ENCODE measurements around the gene CDK8. TPM values are rescaled to one million over a fixed set of nuclear protein-coding genes. Genes with fewer than 3 reads are reported as not detected.

CDK8 gene
- total RNA-seq, 1 donor from 2014 or later, result 11.2 TPM

DNA sequence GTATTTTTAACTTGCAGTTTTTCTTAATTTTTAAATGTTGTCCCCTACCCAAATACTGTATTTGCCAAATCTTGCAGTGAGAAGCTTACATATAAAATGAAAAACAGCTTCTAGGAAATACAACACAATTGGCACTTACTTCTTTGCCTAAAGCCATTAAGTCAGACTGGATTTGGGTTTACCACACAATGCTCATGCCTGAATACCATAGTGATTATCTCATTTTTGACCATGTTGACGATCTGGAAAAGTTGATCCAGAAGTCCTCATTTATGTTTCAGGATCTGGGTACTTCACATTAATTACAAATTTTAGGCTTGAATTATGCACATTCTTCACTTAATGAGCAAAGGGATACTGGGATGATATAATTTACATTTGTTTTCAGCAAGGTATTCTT lies 34.2 kb upstream of the CDK8 start:
- Histone ChIP-seq H3K27ac (no peak overlapping the region), H3K4me3 (no peak overlapping the region), H3K27me3 (no peaks in the 10 kb centered on the region), H3K36me3 (peaks cover 53% of the 10 kb centered on the region), H3K9me3 (no peaks in the 10 kb centered on the region), H3K4me1 (peaks cover 27% of the 10 kb centered on the region)
- DNase-seq (no peak), ATAC-seq (no peak)
- intact Hi-C loops (cut with DNase I), result no loop called here
- TF ChIP-seq, protein P1, sequence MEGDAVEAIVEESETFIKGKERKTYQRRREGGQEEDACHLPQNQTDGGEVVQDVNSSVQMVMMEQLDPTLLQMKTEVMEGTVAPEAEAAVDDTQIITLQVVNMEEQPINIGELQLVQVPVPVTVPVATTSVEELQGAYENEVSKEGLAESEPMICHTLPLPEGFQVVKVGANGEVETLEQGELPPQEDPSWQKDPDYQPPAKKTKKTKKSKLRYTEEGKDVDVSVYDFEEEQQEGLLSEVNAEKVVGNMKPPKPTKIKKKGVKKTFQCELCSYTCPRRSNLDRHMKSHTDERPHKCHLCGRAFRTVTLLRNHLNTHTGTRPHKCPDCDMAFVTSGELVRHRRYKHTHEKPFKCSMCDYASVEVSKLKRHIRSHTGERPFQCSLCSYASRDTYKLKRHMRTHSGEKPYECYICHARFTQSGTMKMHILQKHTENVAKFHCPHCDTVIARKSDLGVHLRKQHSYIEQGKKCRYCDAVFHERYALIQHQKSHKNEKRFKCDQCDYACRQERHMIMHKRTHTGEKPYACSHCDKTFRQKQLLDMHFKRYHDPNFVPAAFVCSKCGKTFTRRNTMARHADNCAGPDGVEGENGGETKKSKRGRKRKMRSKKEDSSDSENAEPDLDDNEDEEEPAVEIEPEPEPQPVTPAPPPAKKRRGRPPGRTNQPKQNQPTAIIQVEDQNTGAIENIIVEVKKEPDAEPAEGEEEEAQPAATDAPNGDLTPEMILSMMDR (IDR thresholded peaks at IDR 0.05), result no peak

DNA sequence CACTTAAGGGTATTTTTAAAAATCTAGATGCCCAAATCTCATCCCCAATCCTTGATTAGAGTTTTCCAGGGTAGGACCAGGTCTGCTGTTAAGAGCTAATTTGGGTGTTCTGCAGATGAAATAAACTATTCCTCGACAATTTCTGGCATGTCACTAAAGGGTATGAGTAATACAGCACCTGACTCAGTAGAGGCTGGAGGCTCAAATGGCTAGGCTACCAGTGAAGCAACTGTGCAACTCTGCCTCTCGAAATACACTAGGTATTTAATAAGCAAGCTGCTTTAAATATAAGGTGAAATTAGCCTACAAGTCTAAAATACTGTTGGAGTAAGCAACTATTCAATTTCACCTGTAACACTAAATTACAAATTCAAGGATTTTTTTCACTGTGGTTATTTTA lies 33.4 kb upstream of the CDK8 start:
- peak overlapping the region; percentile 99 for H3K27ac ChIP-seq

DNA sequence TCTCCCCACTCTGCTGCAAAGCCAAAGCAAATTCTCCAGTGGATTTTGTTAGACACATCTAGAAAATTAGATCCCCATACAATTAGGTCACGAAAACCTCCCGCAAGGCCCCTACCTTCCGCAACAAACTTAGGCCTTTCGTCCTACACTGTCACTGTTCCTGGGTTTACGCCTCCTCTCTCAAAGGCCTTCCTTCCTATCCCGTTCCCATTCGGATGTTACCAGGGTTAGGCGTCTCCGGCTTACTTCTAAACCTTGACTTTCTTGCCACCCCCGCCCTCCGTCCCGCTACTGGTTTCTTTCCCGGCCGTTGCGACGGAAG lies 32.6 kb upstream of the CDK8 start:
- ATAC-seq, result peak; percentile 64
- intact Hi-C loops (cut with DNase I), result no loop called here
- peaks cover 27% of the 10 kb centered on the region for H3K4me1 ChIP-seq
- H3K4me3 ChIP-seq, result peak overlapping the region; percentile 95
- TF ChIP-seq, protein P1 (IDR thresholded peaks at IDR 0.05), result no peak
- H3K9me3 ChIP-seq, result no peaks in the 10 kb centered on the region
- H3K27me3 ChIP-seq, result no peaks in the 10 kb centered on the region
- peaks cover 37% of the 10 kb centered on the region for H3K36me3 ChIP-seq
- DNase-seq, result no peak
- peak overlapping the region; percentile 99 for H3K27ac ChIP-seq

More for the DNA sequence above, 33.4 kb upstream of the CDK8 start:
- DNase-seq (no peak), ATAC-seq (no peak)
- H3K27me3 ChIP-seq, result no peaks in the 10 kb centered on the region
- intact Hi-C loops (cut with DNase I), result no loop called here
- peaks cover 27% of the 10 kb centered on the region for H3K4me1 ChIP-seq
- no peaks in the 10 kb centered on the region for H3K9me3 ChIP-seq
- TF ChIP-seq, protein P1 (IDR thresholded peaks at IDR 0.05), result no peak
- peak overlapping the region; percentile 95 for H3K4me3 ChIP-seq
- H3K36me3 ChIP-seq, result peaks cover 45% of the 10 kb centered on the region

DNA sequence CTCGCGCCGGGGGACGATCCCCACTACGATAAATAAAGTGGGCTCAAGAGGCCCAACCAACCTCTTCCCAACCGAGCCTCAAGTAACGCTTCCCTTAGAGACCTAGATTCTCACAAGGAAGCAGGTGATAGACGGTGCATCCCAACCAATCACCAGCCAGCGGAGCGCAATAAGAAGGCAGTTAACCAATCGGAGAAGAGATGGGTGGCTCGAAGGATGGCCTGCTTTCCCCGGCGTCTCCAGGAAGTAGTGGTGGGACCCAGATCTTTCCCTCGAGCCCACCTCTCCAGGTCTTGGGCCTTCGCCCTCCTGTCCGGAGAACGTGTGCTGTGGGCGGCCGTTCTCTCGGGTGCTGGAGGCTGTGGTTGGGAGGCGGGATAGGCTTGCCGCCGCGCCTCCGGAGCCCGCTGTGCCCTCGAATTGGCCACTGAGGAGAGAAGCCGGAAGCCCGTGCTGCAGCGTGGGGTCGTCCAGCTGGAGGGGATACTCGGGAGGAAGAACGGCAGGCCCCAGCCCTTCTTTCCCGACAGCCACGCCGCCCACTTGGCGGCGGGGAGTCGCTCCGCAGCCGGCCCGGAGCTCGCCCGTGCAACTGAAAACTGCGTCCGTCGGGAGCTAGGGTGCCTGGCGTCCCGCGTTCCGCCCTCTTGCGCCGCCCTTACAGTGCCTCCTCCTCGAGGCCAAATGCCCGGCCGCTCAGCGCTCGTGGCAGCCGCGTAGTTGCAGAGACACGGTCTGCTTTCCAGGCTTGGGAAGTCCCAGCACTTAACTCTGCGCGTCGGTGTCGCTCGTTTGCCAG lies 32.0 kb upstream of the CDK8 start, which contains the start of gene RNF6:
RNF6 (minus strand) TSS at position 594 of the 799 bp plus-strand sequence. CDS start 2,665 bp downstream, outside the sequence.
- peak; percentile 98 for ATAC-seq
- Histone ChIP-seq H3K27ac (peak within 1 kb of the TSS; percentile 99), H3K4me3 (peak within 1 kb of the TSS; percentile 95), H3K27me3 (no peaks in the 10 kb centered on the region), H3K36me3 (peaks cover 31% of the 10 kb centered on the region), H3K9me3 (no peaks in the 10 kb centered on the region), H3K4me1 (peaks cover 27% of the 10 kb centered on the region)
- TF ChIP-seq, protein P1 (IDR thresholded peaks at IDR 0.05), result no peak
- intact Hi-C loops (cut with DNase I), result no loop called here
- DNase-seq, result peak; percentile 93

DNA sequence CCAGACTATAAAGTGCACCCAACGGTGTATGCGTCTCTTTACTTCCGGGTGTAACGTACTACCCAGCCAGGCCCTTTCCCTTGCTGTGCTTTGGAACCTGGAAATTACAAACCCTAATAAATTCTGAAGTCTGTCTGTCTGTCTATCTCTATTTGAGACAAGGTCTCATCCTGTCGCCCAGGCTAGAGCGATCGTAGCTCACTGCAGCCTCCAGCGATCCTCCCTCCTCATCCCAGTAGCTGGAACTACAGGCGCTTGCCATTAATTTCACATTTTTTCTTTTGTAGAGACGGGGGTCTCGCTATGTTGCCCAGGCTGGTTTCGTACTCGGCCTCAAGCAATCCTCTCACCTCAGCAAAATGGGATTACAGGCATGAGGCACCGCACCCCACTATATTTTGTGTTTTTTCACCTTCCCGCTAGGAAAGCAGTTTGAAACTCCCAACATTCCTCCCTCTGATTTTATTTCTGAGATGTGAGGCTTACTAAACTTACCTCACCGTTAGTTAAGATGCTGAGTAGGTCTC lies 31.3 kb upstream of the CDK8 start:
- H3K27me3 ChIP-seq, result no peaks in the 10 kb centered on the region
- TF ChIP-seq, protein P1 (IDR thresholded peaks at IDR 0.05), result no peak
- H3K4me1 ChIP-seq, result peaks cover 27% of the 10 kb centered on the region
- intact Hi-C loops (cut with DNase I), result no loop called here
- DNase-seq (no peak), ATAC-seq (peak; percentile 69)
- H3K9me3 ChIP-seq, result no peaks in the 10 kb centered on the region
- peak overlapping the region; percentile 99 for H3K27ac ChIP-seq
- H3K36me3 ChIP-seq, result peaks cover 24% of the 10 kb centered on the region
- peak overlapping the region; percentile 95 for H3K4me3 ChIP-seq

Measured in upper lobe of right lung (tissue), 1 donor.